Endodermal cell (in vitro differentiated cells): ENCODE results near the gene IL15. TPM values are rescaled to one million over a fixed set of nuclear protein-coding genes. Genes with fewer than 3 reads are reported as not detected.

Experiments
- DNase-seq: peaks from one replicate; pipeline ENCODE4 v3.0.0-alpha.2; 2017
- H3K27ac ChIP-seq: 2 replicates; pipeline ENCODE4 v1.5.1; 2013; ENCODE audit warnings: mild to moderate bottlenecking, low read depth, low read length, moderate library complexity
- H3K27me3 ChIP-seq: 2 replicates; pipeline ENCODE4 v1.6.1; 2013; ENCODE audit warnings: mild to moderate bottlenecking, low read length, moderate library complexity; ENCODE audit not compliant: insufficient read depth, control insufficient read depth, poor library complexity, severe bottlenecking
- H3K36me3 ChIP-seq: 2 replicates; pipeline ENCODE4 v1.7.0; 2013; ENCODE audit warnings: mild to moderate bottlenecking, low read length, moderate library complexity; ENCODE audit not compliant: control insufficient read depth, insufficient read depth
- H3K4me1 ChIP-seq: one replicate; pipeline ENCODE4 v1.7.0; 2013; ENCODE audit warnings: low read length; ENCODE audit not compliant: control insufficient read depth, insufficient read depth
- H3K4me3 ChIP-seq: 2 replicates; pipeline ENCODE4 v1.5.1; 2013; ENCODE audit warnings: mild to moderate bottlenecking, low read length, moderate library complexity
- H3K9ac ChIP-seq: 2 replicates; pipeline ENCODE4 v1.6.1; 2013; ENCODE audit warnings: mild to moderate bottlenecking, low read length, moderate library complexity; ENCODE audit not compliant: poor library complexity, severe bottlenecking; ENCODE audit errors: extremely low read depth
- H3K9me3 ChIP-seq: 2 replicates; pipeline ENCODE4 v1.6.1; 2013; ENCODE audit warnings: mild to moderate bottlenecking, low read length, moderate library complexity; ENCODE audit not compliant: control insufficient read depth
- H3K27ac Mint-ChIP-seq: 2 replicates; pipeline ENCODE4 v1.8.0; 2020; ENCODE audit warnings: mixed read lengths
- H3K27me3 Mint-ChIP-seq: 2 replicates; pipeline ENCODE4 v1.8.0; 2021; ENCODE audit warnings: mild to moderate bottlenecking, mixed read lengths; ENCODE audit not compliant: insufficient read depth
- H3K36me3 Mint-ChIP-seq: 2 replicates; pipeline ENCODE4 v1.8.0; 2020; ENCODE audit warnings: low read depth, mixed read lengths
- H3K4me1 Mint-ChIP-seq: 2 replicates; pipeline ENCODE4 v1.8.0; 2020; ENCODE audit warnings: mixed read lengths
- H3K4me3 Mint-ChIP-seq: 2 replicates; pipeline ENCODE4 v1.8.0; 2020; ENCODE audit warnings: mild to moderate bottlenecking, moderate library complexity, mixed read lengths
- H3K9me3 Mint-ChIP-seq: 2 replicates; pipeline ENCODE4 v1.8.0; 2020; ENCODE audit warnings: mild to moderate bottlenecking, mixed read lengths
- CTCF ChIP-seq: fragments of 200-600 bp; sonication (generic); conservative IDR thresholded peaks from 2 replicates; pipeline ENCODE4 v1.5.0; 2021; ENCODE audit warnings: antibody characterized with exemption, mild to moderate bottlenecking
- WGBS, 2 experiments: methylation state at CpG; one replicate each; pipeline versions ENCODE4 v1.1.5 to v1.1.7; 2013; ENCODE audit warnings: missing lambda C conversion rate in 2 of 2, mixed read lengths in 1 of 2; ENCODE audit not compliant: insufficient coverage in 1 of 2, insufficient read length in 1 of 2; 5-methylcytosine and 5-hydroxymethylcytosine counted together
- total RNA-seq, 2 donors: library from RNA; stranded (reverse); fragmentation: NEBNext Ultra II Directional in 1 of 2; extraction: Animal tissue kit (Norgen Biotek cat#: 25700) in 1 of 2; gene quantifications; 2 replicates in 1 of 2; 3 replicates in 1 of 2; pipeline ENCODE4 v1.2.1, GENCODE V29; 2021

The IL15 gene
- total RNA-seq, 2 donors from 2014 or later: 0.42 TPM

- no peak overlapping the region for H3K27ac ChIP-seq
- no peak overlapping the region for H3K27ac Mint-ChIP-seq
- no peak overlapping the region for H3K9ac ChIP-seq
- no peak for TF ChIP-seq CTCF
- H3K27me3 ChIP-seq: peaks cover 72% of the 10 kb centered on the region
- peaks cover 35% of the 10 kb centered on the region for H3K27me3 Mint-ChIP-seq
- H3K4me3 Mint-ChIP-seq: no peak overlapping the region
- WGBS, 2 experiments: 94 to 100% methylated on average over 1 to 3 of the region's 3 CpGs
- no peaks in the 10 kb centered on the region for H3K4me1 ChIP-seq
- no peaks in the 10 kb centered on the region for H3K36me3 ChIP-seq
- H3K4me3 ChIP-seq: no peak overlapping the region
- H3K9me3 Mint-ChIP-seq: no peaks in the 10 kb centered on the region
- no peaks in the 10 kb centered on the region for H3K9me3 ChIP-seq
- no peaks in the 10 kb centered on the region for H3K36me3 Mint-ChIP-seq
- DNase-seq: no peak
- peaks cover 3% of the 10 kb centered on the region for H3K4me1 Mint-ChIP-seq
These were observed 4.3 kb downstream of the IL15 start for GRCh38 chr4:141640696-141641095.

GRCh38 chr4:141642063-141642462 lies 5.7 kb downstream of the IL15 start:
- H3K27me3 ChIP-seq: peaks cover 72% of the 10 kb centered on the region
- H3K9me3 Mint-ChIP-seq: no peaks in the 10 kb centered on the region
- no peaks in the 10 kb centered on the region for H3K4me1 ChIP-seq
- TF ChIP-seq CTCF: no peak
- H3K4me1 Mint-ChIP-seq: peaks cover 2% of the 10 kb centered on the region
- no peaks in the 10 kb centered on the region for H3K36me3 Mint-ChIP-seq
- peaks cover 22% of the 10 kb centered on the region for H3K27me3 Mint-ChIP-seq
- H3K27ac Mint-ChIP-seq: no peak overlapping the region
- H3K36me3 ChIP-seq: no peaks in the 10 kb centered on the region
- 89 to 94% methylated on average over 2 to 3 of the region's 3 CpGs for WGBS, 2 experiments
- DNase-seq: no peak
- no peak overlapping the region for H3K4me3 ChIP-seq
- H3K4me3 Mint-ChIP-seq: no peak overlapping the region
- H3K27ac ChIP-seq: no peak overlapping the region
- no peaks in the 10 kb centered on the region for H3K9me3 ChIP-seq
- no peak overlapping the region for H3K9ac ChIP-seq

- no peak overlapping the region for H3K27ac Mint-ChIP-seq
- Histone ChIP-seq H3K36me3 (no peaks in the 10 kb centered on the region), H3K27me3 (peaks cover 66% of the 10 kb centered on the region), H3K4me3 (no peak overlapping the region), H3K27ac (no peak overlapping the region), H3K4me1 (no peaks in the 10 kb centered on the region), H3K9me3 (no peaks in the 10 kb centered on the region), H3K9ac (no peak overlapping the region)
- H3K4me3 Mint-ChIP-seq: no peak overlapping the region
- no peaks in the 10 kb centered on the region for H3K36me3 Mint-ChIP-seq
- no peaks in the 10 kb centered on the region for H3K9me3 Mint-ChIP-seq
- H3K27me3 Mint-ChIP-seq: peaks cover 17% of the 10 kb centered on the region
- DNase-seq: no peak
- no peak for TF ChIP-seq CTCF
- no peaks in the 10 kb centered on the region for H3K4me1 Mint-ChIP-seq
These were observed 6.3 kb downstream of the IL15 start for GRCh38 chr4:141642711-141643110.
